Measurements from ENCODE around the gene CACNB4.

CACNB4 gene

GRCh38 chr2:152068226-152068625 is 30.6 kb downstream of the CACNB4 start:
- H3K36me3 ChIP-seq (ENCODE audit: insufficient read depth, low read length) = no peaks in the 10 kb centered on the region
- H3K79me2 ChIP-seq (ENCODE audit: insufficient read depth, low read length) = no peaks in the 10 kb centered on the region
- H3K9ac ChIP-seq (ENCODE audit: low read length) = no peak overlapping the region
- H3K27ac ChIP-seq (ENCODE audit: low read depth, low read length, poor library complexity, severe bottlenecking) = no peak overlapping the region
- H3K27me3 ChIP-seq (ENCODE audit: insufficient read depth, low read length) = no peaks in the 10 kb centered on the region
- no peak overlapping the region for H2AFZ ChIP-seq (ENCODE audit: low read length)
- H3K4me2 ChIP-seq (ENCODE audit: low read length) = no peak overlapping the region
- no peaks in the 10 kb centered on the region for H3K4me1 ChIP-seq (ENCODE audit: insufficient read depth, low read length, severe bottlenecking)
- no peaks in the 10 kb centered on the region for H4K20me1 ChIP-seq (ENCODE audit: insufficient read depth, low read length)
- H3K9me3 ChIP-seq (ENCODE audit: low read length) = no peaks in the 10 kb centered on the region
- H3K4me3 ChIP-seq (ENCODE audit: low read depth, low read length, poor library complexity, severe bottlenecking) = no peak overlapping the region
- no peaks in the 10 kb centered on the region for H3F3A ChIP-seq (ENCODE audit: insufficient read depth, low read length)
- TF ChIP-seq, protein P1, sequence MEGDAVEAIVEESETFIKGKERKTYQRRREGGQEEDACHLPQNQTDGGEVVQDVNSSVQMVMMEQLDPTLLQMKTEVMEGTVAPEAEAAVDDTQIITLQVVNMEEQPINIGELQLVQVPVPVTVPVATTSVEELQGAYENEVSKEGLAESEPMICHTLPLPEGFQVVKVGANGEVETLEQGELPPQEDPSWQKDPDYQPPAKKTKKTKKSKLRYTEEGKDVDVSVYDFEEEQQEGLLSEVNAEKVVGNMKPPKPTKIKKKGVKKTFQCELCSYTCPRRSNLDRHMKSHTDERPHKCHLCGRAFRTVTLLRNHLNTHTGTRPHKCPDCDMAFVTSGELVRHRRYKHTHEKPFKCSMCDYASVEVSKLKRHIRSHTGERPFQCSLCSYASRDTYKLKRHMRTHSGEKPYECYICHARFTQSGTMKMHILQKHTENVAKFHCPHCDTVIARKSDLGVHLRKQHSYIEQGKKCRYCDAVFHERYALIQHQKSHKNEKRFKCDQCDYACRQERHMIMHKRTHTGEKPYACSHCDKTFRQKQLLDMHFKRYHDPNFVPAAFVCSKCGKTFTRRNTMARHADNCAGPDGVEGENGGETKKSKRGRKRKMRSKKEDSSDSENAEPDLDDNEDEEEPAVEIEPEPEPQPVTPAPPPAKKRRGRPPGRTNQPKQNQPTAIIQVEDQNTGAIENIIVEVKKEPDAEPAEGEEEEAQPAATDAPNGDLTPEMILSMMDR (IDR thresholded peaks at IDR 0.05; ENCODE audit: low read length) = no peak
- TF ChIP-seq EZH2 (IDR thresholded peaks at IDR 0.05; ENCODE audit: borderline replicate concordance, low read length) = no peak
- H3K9me2 ChIP-seq (ENCODE audit: low read depth, low read length) = no peaks in the 10 kb centered on the region

DNA sequence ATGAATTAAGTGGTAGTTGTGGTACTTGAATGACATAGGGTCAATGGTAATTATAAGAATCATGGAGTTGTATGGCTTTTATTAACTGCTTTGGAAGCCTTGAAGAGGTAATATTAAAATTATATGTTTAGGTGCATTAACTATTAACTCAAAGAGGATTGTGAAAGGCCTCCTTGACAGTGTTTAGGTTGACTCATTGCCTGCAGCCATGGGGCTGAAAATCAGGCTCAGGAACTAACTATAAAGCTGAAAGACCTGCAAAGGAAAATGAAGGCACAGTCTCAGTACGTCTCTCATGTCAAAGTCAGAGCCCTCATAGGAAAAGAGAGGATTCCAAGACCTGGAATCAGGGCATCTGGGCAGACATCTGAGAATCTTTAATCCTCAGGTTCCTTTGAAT is 31.0 kb downstream of the CACNB4 start:
- Histone ChIP-seq H2AFZ (ENCODE audit: low read length) (no peak overlapping the region), H3F3A (ENCODE audit: insufficient read depth, low read length) (no peaks in the 10 kb centered on the region), H3K9me3 (ENCODE audit: low read length) (no peaks in the 10 kb centered on the region), H4K20me1 (ENCODE audit: insufficient read depth, low read length) (no peaks in the 10 kb centered on the region), H3K4me1 (ENCODE audit: insufficient read depth, low read length, severe bottlenecking) (no peaks in the 10 kb centered on the region), H3K9ac (ENCODE audit: low read length) (no peak overlapping the region), H3K4me2 (ENCODE audit: low read length) (no peak overlapping the region), H3K79me2 (ENCODE audit: insufficient read depth, low read length) (no peaks in the 10 kb centered on the region), H3K27me3 (ENCODE audit: insufficient read depth, low read length) (no peaks in the 10 kb centered on the region), H3K36me3 (ENCODE audit: insufficient read depth, low read length) (no peaks in the 10 kb centered on the region), H3K27ac (ENCODE audit: low read depth, low read length, poor library complexity, severe bottlenecking) (no peak overlapping the region), H3K9me2 (ENCODE audit: low read depth, low read length) (no peaks in the 10 kb centered on the region), H3K4me3 (ENCODE audit: low read depth, low read length, poor library complexity, severe bottlenecking) (no peak overlapping the region)
- TF ChIP-seq, protein P1 (IDR thresholded peaks at IDR 0.05; ENCODE audit: low read length) = no peak
- no peak for TF ChIP-seq EZH2 (IDR thresholded peaks at IDR 0.05; ENCODE audit: borderline replicate concordance, low read length)

DNA sequence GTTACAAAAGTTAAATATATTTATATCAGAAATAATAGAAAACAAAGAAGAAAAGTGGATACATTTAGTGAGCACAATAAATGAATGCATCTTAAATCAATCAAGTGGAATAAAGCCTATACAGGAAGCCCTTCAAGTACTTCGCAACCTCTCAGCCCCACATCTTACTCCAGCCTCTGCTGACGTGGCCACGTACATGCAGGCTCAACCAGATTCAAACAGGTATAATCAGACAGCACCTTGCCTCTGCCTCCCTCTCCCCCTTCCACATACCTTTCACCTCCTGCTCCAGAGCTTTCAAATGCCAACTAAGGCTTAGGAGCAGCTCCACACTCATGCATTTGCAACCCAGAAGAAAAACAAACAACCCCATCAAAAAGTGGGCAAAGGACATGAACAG is 32.9 kb downstream of the CACNB4 start:
- no peak overlapping the region for H2AFZ ChIP-seq (ENCODE audit: low read length)
- no peak overlapping the region for H3K27ac ChIP-seq (ENCODE audit: low read depth, low read length, poor library complexity, severe bottlenecking)
- H3K4me2 ChIP-seq (ENCODE audit: low read length) = no peak overlapping the region
- H3K36me3 ChIP-seq (ENCODE audit: insufficient read depth, low read length) = no peaks in the 10 kb centered on the region
- TF ChIP-seq EZH2 (IDR thresholded peaks at IDR 0.05; ENCODE audit: borderline replicate concordance, low read length) = no peak
- TF ChIP-seq, protein P1 (IDR thresholded peaks at IDR 0.05; ENCODE audit: low read length) = no peak
- H3K4me3 ChIP-seq (ENCODE audit: low read depth, low read length, poor library complexity, severe bottlenecking) = no peak overlapping the region
- no peaks in the 10 kb centered on the region for H3K4me1 ChIP-seq (ENCODE audit: insufficient read depth, low read length, severe bottlenecking)
- no peaks in the 10 kb centered on the region for H3K9me2 ChIP-seq (ENCODE audit: low read depth, low read length)
- no peaks in the 10 kb centered on the region for H4K20me1 ChIP-seq (ENCODE audit: insufficient read depth, low read length)
- H3F3A ChIP-seq (ENCODE audit: insufficient read depth, low read length) = no peaks in the 10 kb centered on the region
- H3K9me3 ChIP-seq (ENCODE audit: low read length) = no peaks in the 10 kb centered on the region
- no peaks in the 10 kb centered on the region for H3K79me2 ChIP-seq (ENCODE audit: insufficient read depth, low read length)
- H3K9ac ChIP-seq (ENCODE audit: low read length) = no peak overlapping the region
- H3K27me3 ChIP-seq (ENCODE audit: insufficient read depth, low read length) = no peaks in the 10 kb centered on the region
